GM12878 (cell line): ENCODE measurements around the gene ADCY6.

Experiments used
- ATF3 ChIP-seq: IDR thresholded peaks from 2 replicates; pipeline ENCODE4 v1.6.1; 2011; ENCODE audit warnings: low read depth, mild to moderate bottlenecking, low read length, moderate library complexity, borderline replicate concordance; ENCODE audit errors: extremely low read depth
- CTCF ChIP-seq, 3 experiments: IDR thresholded peaks in 2 of 3; conservative IDR thresholded peaks in 1 of 3; 2 replicates each; pipeline ENCODE4 v1.5.1; 2011; ENCODE audit warnings: low read depth in 3 of 3, low read length in 3 of 3, mild to moderate bottlenecking in 3 of 3, control low read depth in 2 of 3, moderate library complexity in 2 of 3, inconsistent platforms in 1 of 3, mixed read lengths in 1 of 3; ENCODE audit not compliant: control insufficient read depth in 2 of 3, insufficient read depth in 1 of 3; ENCODE audit errors: extremely low read depth in 1 of 3
- EZH2 ChIP-seq: IDR thresholded peaks from 2 replicates; pipeline ENCODE4 v1.6.1; 2012; ENCODE audit warnings: low read depth, mild to moderate bottlenecking, control low read depth, inconsistent platforms, low read length, borderline replicate concordance; ENCODE audit not compliant: control insufficient read depth
- PRDM15 ChIP-seq: fragments of 450-650 bp; formaldehyde crosslinking; IDR thresholded peaks from 2 replicates; pipeline ENCODE4 v1.4.0; 2020; ENCODE audit warnings: mild to moderate bottlenecking, moderate library complexity
- RAD21 ChIP-seq: IDR thresholded peaks from 2 replicates; pipeline ENCODE4 v1.6.1; 2011; ENCODE audit warnings: mild to moderate bottlenecking, low read depth, low read length, moderate library complexity; ENCODE audit not compliant: insufficient read depth
- STAT1 ChIP-seq: fragments of 450-650 bp; conservative IDR thresholded peaks from 2 replicates; pipeline ENCODE4 v1.6.1; 2014; ENCODE audit warnings: antibody characterized with exemption, mild to moderate bottlenecking
- TARDBP ChIP-seq: IDR thresholded peaks from 2 replicates; pipeline ENCODE4 v1.6.1; 2016; ENCODE audit warnings: borderline replicate concordance
- USF1 ChIP-seq: IDR thresholded peaks from 2 replicates; pipeline ENCODE4 v1.6.1; 2011; ENCODE audit warnings: borderline replicate concordance, low read depth, mild to moderate bottlenecking, moderate library complexity, mixed read lengths, low read length; ENCODE audit not compliant: insufficient read depth; ENCODE audit errors: extremely low read length

GRCh38 chr12:48807981-48808380 lies 19.1 kb upstream of the ADCY6 start:
- TF ChIP-seq USF1 (no peak), STAT1 (no peak), ATF3 (no peak), EZH2 (no peak), CTCF (IDR thresholded peaks at IDR 0.05 in 2 of 3, conservative IDR thresholded peaks at IDR 0.05 in 1 of 3; ENCODE audit: control insufficient read depth in 2 of 3, extremely low read depth in 1 of 3, insufficient read depth in 1 of 3, low read depth in 3 of 3, low read length in 3 of 3) (no peak), RAD21 (no peak), PRDM15 (CRISPR knock-in tag) (no peak), TARDBP (no peak)
